MM.1S (cell line): Measurements from ENCODE around the gene NEURL4.

Experiments used
- DNase-seq: peaks from one replicate; pipeline ENCODE4 v3.0.0-alpha.2; 2015
- H2AFZ ChIP-seq: fragments of 300-600 bp; sonication (generic); 2 replicates; pipeline ENCODE4 v1.6.0; 2016; ENCODE audit warnings: antibody characterized with exemption, low read length
- H3F3A ChIP-seq: fragments of 300-600 bp; sonication (generic); 2 replicates; pipeline ENCODE4 v1.6.1; 2016; ENCODE audit warnings: mild to moderate bottlenecking, antibody characterized with exemption, low read length, moderate library complexity, mixed read lengths; ENCODE audit not compliant: insufficient read depth
- H3K27ac ChIP-seq: fragments of 300-600 bp; sonication (generic); 2 replicates; pipeline ENCODE4 v1.5.1; 2016; ENCODE audit warnings: mild to moderate bottlenecking, low read length
- H3K27me3 ChIP-seq: fragments of 300-600 bp; sonication (generic); replicated peaks from 2 replicates; pipeline ENCODE4 v1.6.0; 2016; ENCODE audit warnings: low read length; ENCODE audit not compliant: insufficient read depth
- H3K36me3 ChIP-seq: fragments of 300-600 bp; sonication (generic); replicated peaks from 2 replicates; pipeline ENCODE4 v1.6.1; 2016; ENCODE audit warnings: mild to moderate bottlenecking, low read length, mixed read lengths; ENCODE audit not compliant: insufficient read depth
- H3K4me1 ChIP-seq: fragments of 300-600 bp; sonication (generic); 2 replicates; pipeline ENCODE4 v1.6.1; 2016; ENCODE audit warnings: low read length, mixed read lengths
- H3K4me2 ChIP-seq: fragments of 300-600 bp; sonication (generic); 2 replicates; pipeline ENCODE4 v1.6.0; 2016; ENCODE audit warnings: low read depth, low read length
- H3K4me3 ChIP-seq: fragments of 300-600 bp; sonication (generic); 2 replicates; pipeline ENCODE4 v1.5.1; 2016; ENCODE audit warnings: low read length, mixed read lengths
- H3K79me2 ChIP-seq: fragments of 300-600 bp; sonication (generic); 2 replicates; pipeline ENCODE4 v1.6.1; 2016; ENCODE audit warnings: mixed run types, low read length, mixed read lengths
- H3K9ac ChIP-seq: fragments of 300-600 bp; sonication (generic); 2 replicates; pipeline ENCODE4 v1.6.1; 2016; ENCODE audit warnings: low read length, mixed read lengths
- H3K9me2 ChIP-seq: fragments of 300-600 bp; sonication (generic); replicated peaks from 2 replicates; pipeline ENCODE4 v1.6.1; 2016; ENCODE audit warnings: mild to moderate bottlenecking, low read length, mixed read lengths; ENCODE audit not compliant: insufficient read depth
- H3K9me3 ChIP-seq: fragments of 300-600 bp; sonication (generic); replicated peaks from 2 replicates; pipeline ENCODE4 v1.6.1; 2016; ENCODE audit warnings: mild to moderate bottlenecking, low read length, mixed read lengths; ENCODE audit not compliant: insufficient read depth
- H4K20me1 ChIP-seq: fragments of 300-600 bp; sonication (generic); 2 replicates; pipeline ENCODE4 v1.6.1; 2016; ENCODE audit warnings: mild to moderate bottlenecking, low read length, moderate library complexity, mixed read lengths; ENCODE audit not compliant: insufficient read depth
- EZH2 ChIP-seq: fragments of 300-600 bp; sonication (generic); optimal IDR thresholded peaks from 2 replicates; pipeline ENCODE3; 2017; ENCODE audit warnings: low read depth, mild to moderate bottlenecking, antibody characterized with exemption, low read length, mixed read lengths
- EZH2phosphoT487 ChIP-seq: fragments of 300-600 bp; sonication (generic); IDR thresholded peaks from 2 replicates; pipeline ENCODE4 v1.6.1; 2018; ENCODE audit warnings: antibody characterized with exemption, low read length
- TF ChIP-seq, protein P1 (sequence below): fragments of 300-600 bp; sonication (generic); IDR thresholded peaks from 2 replicates; pipeline ENCODE4 v1.5.1; 2016; ENCODE audit warnings: antibody characterized with exemption, low read length, mixed read lengths

Gene NEURL4

DNA sequence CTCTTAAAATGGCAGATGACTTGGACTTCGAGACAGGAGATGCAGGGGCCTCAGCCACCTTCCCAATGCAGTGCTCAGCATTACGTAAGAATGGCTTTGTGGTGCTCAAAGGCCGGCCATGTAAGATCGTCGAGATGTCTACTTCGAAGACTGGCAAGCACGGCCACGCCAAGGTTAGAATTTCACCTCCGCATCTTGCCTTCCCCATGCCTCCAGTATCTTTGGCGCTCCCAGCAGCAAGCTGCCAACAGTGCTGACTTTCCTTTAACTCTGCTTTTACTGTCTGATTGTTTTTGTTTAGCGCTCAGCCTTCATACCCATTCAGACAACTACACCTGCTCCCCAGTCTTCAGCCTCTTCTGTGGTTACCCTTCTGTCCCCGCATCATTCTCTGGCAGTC lies 19.5 kb downstream of the NEURL4 start:
- peaks cover 19% of the 10 kb centered on the region for H3K4me1 ChIP-seq
- TF ChIP-seq EZH2phosphoT487 (no peak), EZH2 (no peak)
- TF ChIP-seq, protein P1, sequence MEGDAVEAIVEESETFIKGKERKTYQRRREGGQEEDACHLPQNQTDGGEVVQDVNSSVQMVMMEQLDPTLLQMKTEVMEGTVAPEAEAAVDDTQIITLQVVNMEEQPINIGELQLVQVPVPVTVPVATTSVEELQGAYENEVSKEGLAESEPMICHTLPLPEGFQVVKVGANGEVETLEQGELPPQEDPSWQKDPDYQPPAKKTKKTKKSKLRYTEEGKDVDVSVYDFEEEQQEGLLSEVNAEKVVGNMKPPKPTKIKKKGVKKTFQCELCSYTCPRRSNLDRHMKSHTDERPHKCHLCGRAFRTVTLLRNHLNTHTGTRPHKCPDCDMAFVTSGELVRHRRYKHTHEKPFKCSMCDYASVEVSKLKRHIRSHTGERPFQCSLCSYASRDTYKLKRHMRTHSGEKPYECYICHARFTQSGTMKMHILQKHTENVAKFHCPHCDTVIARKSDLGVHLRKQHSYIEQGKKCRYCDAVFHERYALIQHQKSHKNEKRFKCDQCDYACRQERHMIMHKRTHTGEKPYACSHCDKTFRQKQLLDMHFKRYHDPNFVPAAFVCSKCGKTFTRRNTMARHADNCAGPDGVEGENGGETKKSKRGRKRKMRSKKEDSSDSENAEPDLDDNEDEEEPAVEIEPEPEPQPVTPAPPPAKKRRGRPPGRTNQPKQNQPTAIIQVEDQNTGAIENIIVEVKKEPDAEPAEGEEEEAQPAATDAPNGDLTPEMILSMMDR = no peak
- H3K9ac ChIP-seq = peak overlapping the region; percentile 100; the same call in 1 of the 2 replicates
- DNase-seq = no peak
- peaks cover 68% of the 10 kb centered on the region for H3K79me2 ChIP-seq
- peak overlapping the region; percentile 68 for H3K4me2 ChIP-seq
- H3F3A ChIP-seq = peaks cover 74% of the 10 kb centered on the region
- no peaks in the 10 kb centered on the region for H3K9me3 ChIP-seq
- peak overlapping the region; percentile 97 for H3K4me3 ChIP-seq
- no peaks in the 10 kb centered on the region for H3K27me3 ChIP-seq
- peaks cover 33% of the 10 kb centered on the region for H4K20me1 ChIP-seq
- peaks cover 15% of the 10 kb centered on the region for H3K36me3 ChIP-seq
- H2AFZ ChIP-seq = no peak overlapping the region
- H3K9me2 ChIP-seq = no peaks in the 10 kb centered on the region
- H3K27ac ChIP-seq = peak overlapping the region; percentile 100; the same call in 1 of the 2 replicates

DNA sequence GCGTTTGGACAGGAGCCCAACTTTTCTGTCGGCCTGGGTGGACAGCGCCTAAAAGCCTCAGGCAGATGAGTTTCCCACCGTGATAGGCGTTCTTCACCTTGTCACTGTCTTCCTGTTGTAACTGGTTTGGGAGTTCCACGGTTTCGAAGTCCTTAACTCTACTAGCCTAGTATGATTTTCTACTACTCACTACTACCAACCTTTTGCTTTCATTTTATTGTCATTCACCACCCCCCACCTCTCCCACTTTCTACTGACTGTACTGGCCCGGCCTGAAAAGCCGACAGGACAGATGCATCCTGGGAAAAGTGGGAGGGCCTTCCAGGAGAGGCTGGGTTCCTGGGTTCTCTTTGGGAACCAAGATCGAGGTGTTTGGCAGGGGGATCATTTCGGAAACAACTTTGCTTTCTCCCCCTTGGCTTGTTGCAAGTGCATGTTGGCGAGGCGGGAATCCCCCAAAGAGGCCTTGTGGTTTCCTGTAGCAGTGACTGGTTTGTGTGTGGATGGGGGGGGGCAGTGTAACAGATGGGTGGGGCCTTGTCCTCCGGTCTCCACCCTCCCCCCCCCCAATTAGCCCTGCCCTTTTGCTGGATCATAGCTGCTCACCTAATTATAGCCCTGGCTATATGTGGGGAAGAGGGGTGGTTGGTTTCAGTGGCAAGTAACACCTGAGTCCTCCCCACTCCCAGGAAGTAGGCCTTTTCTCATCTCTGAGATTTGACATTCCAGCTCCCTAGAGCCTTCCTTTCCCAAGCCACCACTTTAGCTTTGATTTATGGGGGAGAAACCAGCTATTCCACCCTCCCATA lies 20.3 kb downstream of the NEURL4 start:
- H3K9me2 ChIP-seq = no peaks in the 10 kb centered on the region
- TF ChIP-seq, protein P1 = no peak
- H3K4me3 ChIP-seq = peak overlapping the region; percentile 97
- H3K9me3 ChIP-seq = no peaks in the 10 kb centered on the region
- peak overlapping the region; percentile 68 for H3K4me2 ChIP-seq
- H3K4me1 ChIP-seq = peaks cover 19% of the 10 kb centered on the region
- peaks cover 60% of the 10 kb centered on the region for H3K79me2 ChIP-seq
- peaks cover 15% of the 10 kb centered on the region for H3K36me3 ChIP-seq
- peaks cover 33% of the 10 kb centered on the region for H4K20me1 ChIP-seq
- no peak overlapping the region for H2AFZ ChIP-seq
- H3F3A ChIP-seq = peaks cover 66% of the 10 kb centered on the region
- H3K27ac ChIP-seq = peak overlapping the region; percentile 100
- DNase-seq = peak; percentile 86
- H3K9ac ChIP-seq = peak overlapping the region; percentile 100
- 0 out of 2 replicates have a peak, but pooled peaks cover 3% of the 10 kb centered on the region for H3K27me3 ChIP-seq

DNA sequence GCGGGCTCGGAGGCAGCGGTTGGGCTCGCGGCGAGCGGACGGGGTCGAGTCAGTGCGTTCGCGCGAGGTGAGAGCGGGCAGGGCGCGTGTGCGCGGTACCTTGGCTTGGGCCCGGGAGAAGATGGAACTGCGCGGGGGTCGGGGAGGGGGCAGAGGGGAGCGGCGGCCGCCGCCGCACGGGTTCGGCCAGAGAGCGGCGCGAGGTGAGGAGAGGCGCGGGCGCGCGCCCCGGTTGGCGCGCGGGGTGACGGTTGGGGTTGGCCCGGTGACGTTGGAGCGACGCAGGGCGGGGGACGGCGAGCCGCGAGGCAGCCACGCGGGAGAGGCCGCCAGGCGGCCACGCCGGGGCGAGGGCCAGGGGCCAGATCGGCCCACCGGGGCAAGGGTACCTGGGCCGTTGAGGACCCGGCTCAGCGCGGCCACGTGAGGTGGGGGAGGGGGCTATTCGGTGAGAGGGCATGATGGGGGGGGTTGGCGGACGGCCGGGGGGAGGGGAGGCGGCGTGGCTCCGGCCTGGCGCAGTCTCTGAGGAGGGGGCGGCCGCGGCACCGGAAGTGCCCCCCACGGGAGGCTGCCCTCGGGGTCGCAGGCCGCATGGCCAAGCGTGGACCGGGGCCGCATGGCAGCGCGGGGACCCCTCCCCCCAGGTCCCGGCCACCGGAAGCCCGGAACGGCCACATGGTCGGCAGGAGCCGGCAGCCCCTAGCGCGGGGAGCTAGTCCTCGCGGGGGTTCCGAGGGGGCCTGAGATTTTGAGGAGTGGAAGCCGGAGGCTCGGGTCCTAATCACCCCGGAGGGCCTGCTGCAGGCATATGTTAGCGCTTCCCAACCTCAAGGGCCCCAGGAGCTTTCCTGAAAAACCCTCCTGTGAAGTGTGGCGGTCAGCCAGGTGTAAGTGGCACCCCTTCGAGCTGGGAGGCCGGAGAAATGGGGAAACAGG lies 21.2 kb downstream of the NEURL4 start:
- Histone ChIP-seq H3K4me3 (peak overlapping the region; percentile 97), H4K20me1 (peaks cover 31% of the 10 kb centered on the region), H3K9me3 (no peaks in the 10 kb centered on the region), H3K36me3 (peaks cover 15% of the 10 kb centered on the region), H2AFZ (no peak overlapping the region), H3K4me1 (peaks cover 19% of the 10 kb centered on the region), H3K79me2 (peaks cover 51% of the 10 kb centered on the region), H3F3A (peaks cover 57% of the 10 kb centered on the region), H3K9me2 (no peaks in the 10 kb centered on the region), H3K9ac (peak overlapping the region; percentile 100), H3K27me3 (0 out of 2 replicates have a peak, but pooled peaks cover 3% of the 10 kb centered on the region), H3K4me2 (peak overlapping the region; percentile 68), H3K27ac (peak overlapping the region; percentile 100)
- TF ChIP-seq EZH2 (no peak), EZH2phosphoT487 (no peak)
- TF ChIP-seq, protein P1 = no peak
- peak; percentile 43 for DNase-seq
